Measurements from ENCODE around the gene FBXL7. TPM values are rescaled to one million over a fixed set of nuclear protein-coding genes. Genes with fewer than 3 reads are reported as not detected.

FBXL7 gene
- polyA plus RNA-seq, 3 donors = not detected

DNA sequence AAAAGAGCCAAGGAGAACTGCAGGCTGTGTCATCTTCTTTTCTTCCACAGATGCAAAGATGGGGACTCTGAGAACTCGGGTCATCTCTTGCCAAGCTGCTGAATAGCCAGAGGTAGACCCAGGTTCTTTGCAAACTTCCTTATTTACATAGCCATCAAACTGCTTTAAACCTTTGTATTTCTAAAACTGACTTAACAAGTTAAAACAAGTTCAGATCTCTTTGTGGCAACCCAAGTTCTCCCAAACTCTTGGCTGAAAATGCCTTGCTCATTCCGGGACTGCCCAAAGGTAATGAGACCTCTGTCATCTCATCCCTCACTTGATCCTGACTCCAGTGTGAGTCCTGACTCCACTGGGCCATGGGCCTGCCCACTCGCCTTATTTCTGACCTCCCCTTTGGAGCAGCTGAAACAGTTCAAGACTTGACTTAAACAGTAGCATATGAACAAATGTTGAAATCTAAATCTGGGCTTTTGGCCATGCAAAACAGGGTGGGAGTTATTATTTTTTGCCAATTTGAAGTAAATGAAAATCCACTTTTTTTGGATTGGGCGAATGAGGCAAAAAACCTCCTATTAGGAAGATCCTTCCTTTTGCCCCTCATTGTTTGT is 50.6 kb downstream of the FBXL7 start:
- H3K36me3 ChIP-seq (replicated peaks in 1 of 2; ENCODE audit: control insufficient read depth in 1 of 2, insufficient read depth in 2 of 2, low read length in 2 of 2) = no peaks in the 10 kb centered on the region
- Mint-ChIP-seq H3K4me1 (no peaks in the 10 kb centered on the region), H3K9me3 (peaks cover 0 to 16% (median 2%) of the 10 kb centered on the region in 7 donors), H3K4me3 (no peak overlapping the region), H3K27ac (no peak overlapping the region), H3K36me3 (no peaks in the 10 kb centered on the region), H3K27me3 (ENCODE audit: low read depth in 3 of 3) (no peaks in the 10 kb centered on the region)
- no peak for DNase-seq
- H3K9me3 ChIP-seq (replicated peaks in 1 of 2; ENCODE audit: control insufficient read depth in 1 of 2, insufficient read depth in 1 of 2, low read length in 2 of 2) = peaks cover 5 to 12% of the 10 kb centered on the region in 2 donors
- intact Hi-C loops (cut with micrococcal nuclease) = no loop called here
- no peaks in the 10 kb centered on the region for H3K4me1 ChIP-seq (ENCODE audit: control insufficient read depth in 1 of 2, insufficient read depth in 2 of 2, low read length in 2 of 2)
- no peak overlapping the region for H3K27ac ChIP-seq (ENCODE audit: low read depth in 1 of 2, low read length in 2 of 2)
- no peaks in the 10 kb centered on the region for H3K79me2 ChIP-seq (ENCODE audit: insufficient read depth, low read length)
- no peak overlapping the region for H3K4me2 ChIP-seq (replicated peaks; ENCODE audit: extremely low read depth, low read length, poor library complexity, severe bottlenecking)
- no peak overlapping the region for H3K9ac ChIP-seq (ENCODE audit: insufficient read depth, low read length, poor library complexity, severe bottlenecking)
- TF ChIP-seq, protein P1, sequence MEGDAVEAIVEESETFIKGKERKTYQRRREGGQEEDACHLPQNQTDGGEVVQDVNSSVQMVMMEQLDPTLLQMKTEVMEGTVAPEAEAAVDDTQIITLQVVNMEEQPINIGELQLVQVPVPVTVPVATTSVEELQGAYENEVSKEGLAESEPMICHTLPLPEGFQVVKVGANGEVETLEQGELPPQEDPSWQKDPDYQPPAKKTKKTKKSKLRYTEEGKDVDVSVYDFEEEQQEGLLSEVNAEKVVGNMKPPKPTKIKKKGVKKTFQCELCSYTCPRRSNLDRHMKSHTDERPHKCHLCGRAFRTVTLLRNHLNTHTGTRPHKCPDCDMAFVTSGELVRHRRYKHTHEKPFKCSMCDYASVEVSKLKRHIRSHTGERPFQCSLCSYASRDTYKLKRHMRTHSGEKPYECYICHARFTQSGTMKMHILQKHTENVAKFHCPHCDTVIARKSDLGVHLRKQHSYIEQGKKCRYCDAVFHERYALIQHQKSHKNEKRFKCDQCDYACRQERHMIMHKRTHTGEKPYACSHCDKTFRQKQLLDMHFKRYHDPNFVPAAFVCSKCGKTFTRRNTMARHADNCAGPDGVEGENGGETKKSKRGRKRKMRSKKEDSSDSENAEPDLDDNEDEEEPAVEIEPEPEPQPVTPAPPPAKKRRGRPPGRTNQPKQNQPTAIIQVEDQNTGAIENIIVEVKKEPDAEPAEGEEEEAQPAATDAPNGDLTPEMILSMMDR (IDR thresholded peaks at IDR 0.05) = no peak
- H2AFZ ChIP-seq (ENCODE audit: insufficient read depth, low read depth, low read length, poor library complexity, severe bottlenecking) = no peak overlapping the region
- no peaks in the 10 kb centered on the region for H3K27me3 ChIP-seq (ENCODE audit: control insufficient read depth in 2 of 2, insufficient read depth in 2 of 2, low read length in 2 of 2)
- H4K20me1 ChIP-seq (ENCODE audit: insufficient read depth, low read length) = no peaks in the 10 kb centered on the region
- H3K4me3 ChIP-seq (replicated peaks in 1 of 3; ENCODE audit: low read depth in 2 of 3, low read length in 3 of 3) = no peak overlapping the region
- WGBS (ENCODE audit: insufficient coverage) = 75% methylated on average over 3 of the region's 4 CpGs

DNA sequence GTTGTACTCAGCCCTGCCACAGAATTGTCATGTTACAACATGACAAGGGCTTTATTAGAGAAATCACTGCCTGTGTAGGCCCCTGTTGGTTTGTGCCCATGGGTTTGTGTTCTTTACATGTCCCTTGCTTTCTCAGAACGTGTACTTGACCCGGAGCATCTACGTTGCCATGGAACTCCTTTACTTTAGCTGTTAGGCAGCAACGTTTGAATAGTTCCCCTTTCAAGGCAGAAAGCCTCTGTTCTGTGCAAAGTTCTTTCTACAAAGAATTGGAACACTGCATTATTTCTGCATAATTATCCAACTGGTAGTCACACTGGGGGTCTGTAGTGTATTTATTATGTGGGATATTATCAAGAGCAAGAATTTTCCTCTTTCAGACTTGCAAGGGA is 51.1 kb downstream of the FBXL7 start:
- TF ChIP-seq, protein P1 (IDR thresholded peaks at IDR 0.05) = no peak
- no peak overlapping the region for H2AFZ ChIP-seq (ENCODE audit: insufficient read depth, low read depth, low read length, poor library complexity, severe bottlenecking)
- Mint-ChIP-seq H3K4me3 (no peak overlapping the region), H3K4me1 (no peaks in the 10 kb centered on the region), H3K27ac (no peak overlapping the region), H3K9me3 (peaks cover 0 to 18% (median 2%) of the 10 kb centered on the region in 7 donors), H3K36me3 (no peaks in the 10 kb centered on the region), H3K27me3 (ENCODE audit: low read depth in 3 of 3) (no peaks in the 10 kb centered on the region)
- no peak overlapping the region for H3K4me3 ChIP-seq (replicated peaks in 1 of 3; ENCODE audit: low read depth in 2 of 3, low read length in 3 of 3)
- no peak for DNase-seq
- H3K9me3 ChIP-seq (replicated peaks in 1 of 2; ENCODE audit: control insufficient read depth in 1 of 2, insufficient read depth in 1 of 2, low read length in 2 of 2) = peaks cover 5 to 13% of the 10 kb centered on the region in 2 donors
- no peaks in the 10 kb centered on the region for H4K20me1 ChIP-seq (ENCODE audit: insufficient read depth, low read length)
- H3K4me2 ChIP-seq (replicated peaks; ENCODE audit: extremely low read depth, low read length, poor library complexity, severe bottlenecking) = no peak overlapping the region
- H3K79me2 ChIP-seq (ENCODE audit: insufficient read depth, low read length) = no peaks in the 10 kb centered on the region
- H3K4me1 ChIP-seq (ENCODE audit: control insufficient read depth in 1 of 2, insufficient read depth in 2 of 2, low read length in 2 of 2) = no peaks in the 10 kb centered on the region
- no peak overlapping the region for H3K9ac ChIP-seq (ENCODE audit: insufficient read depth, low read length, poor library complexity, severe bottlenecking)
- 80% methylated on average over 3 of the region's 4 CpGs for WGBS (ENCODE audit: insufficient coverage)
- no peaks in the 10 kb centered on the region for H3K36me3 ChIP-seq (replicated peaks in 1 of 2; ENCODE audit: control insufficient read depth in 1 of 2, insufficient read depth in 2 of 2, low read length in 2 of 2)
- no peak overlapping the region for H3K27ac ChIP-seq (ENCODE audit: low read depth in 1 of 2, low read length in 2 of 2)
- H3K27me3 ChIP-seq (ENCODE audit: control insufficient read depth in 2 of 2, insufficient read depth in 2 of 2, low read length in 2 of 2) = no peaks in the 10 kb centered on the region
- intact Hi-C loops (cut with micrococcal nuclease) = no loop called here

Data from CD14-positive monocyte (primary cell).